Measurements from ENCODE around the gene FAM171A1. TPM values are rescaled to one million over a fixed set of nuclear protein-coding genes. Genes with fewer than 3 reads are reported as not detected.
"Not testable (repeated sequence)": the region's sequence is repeated elsewhere in the genome, so short reads cannot be mapped to it uniquely, and the experiment has no call there.

FAM171A1 gene
- polyA plus RNA-seq, 4 donors: 83.4 to 100 (median 91.7) TPM

- DNase-seq (ENCODE audit: low read depth in 4 of 4, low spot score in 2 of 4): no peak
Measured at GRCh38 chr10:15223174-15223573, 147.9 kb downstream of the FAM171A1 start.

GRCh38 chr10:15222511-15222910, 148.6 kb downstream of the FAM171A1 start:
- DNase-seq (ENCODE audit: low read depth in 4 of 4, low spot score in 2 of 4): no peak

GRCh38 chr10:15220445-15220844, 150.6 kb downstream of the FAM171A1 start:
- DNase-seq (ENCODE audit: low read depth in 4 of 4, low spot score in 2 of 4): no peak

GRCh38 chr10:15216700-15217099, 154.4 kb downstream of the FAM171A1 start:
- DNase-seq (ENCODE audit: low read depth in 4 of 4, low spot score in 2 of 4): no peak

GRCh38 chr10:15214237-15214636, 156.9 kb downstream of the FAM171A1 start:
- DNase-seq (ENCODE audit: low read depth in 4 of 4, low spot score in 2 of 4): no peak

- DNase-seq (ENCODE audit: low read depth in 4 of 4, low spot score in 2 of 4): no peak
Measured at GRCh38 chr10:15213461-15213861, 157.6 kb downstream of the FAM171A1 start.

- no peak for DNase-seq (ENCODE audit: low read depth in 4 of 4, low spot score in 2 of 4)
Measured at GRCh38 chr10:15211464-15211979, 159.6 kb downstream of the FAM171A1 start.

- no peak for DNase-seq (ENCODE audit: low read depth in 4 of 4, low spot score in 2 of 4)
Measured at GRCh38 chr10:15210521-15210920, 160.6 kb downstream of the FAM171A1 start.

GRCh38 chr10:15209827-15210509, 161.1 kb downstream of the FAM171A1 start:
- peak; percentile 31 to 66 (median 56) for DNase-seq (ENCODE audit: low read depth in 4 of 4, low spot score in 2 of 4)

- DNase-seq (ENCODE audit: low read depth in 4 of 4, low spot score in 2 of 4): no peak
Measured at GRCh38 chr10:15208221-15208620, 162.9 kb downstream of the FAM171A1 start.

- DNase-seq (ENCODE audit: low read depth in 4 of 4, low spot score in 2 of 4): not testable (repeated sequence)
Measured at GRCh38 chr10:15207410-15207809, 163.7 kb downstream of the FAM171A1 start.

GRCh38 chr10:15202639-15203038, 168.4 kb downstream of the FAM171A1 start:
- no peak for DNase-seq (ENCODE audit: low read depth in 4 of 4, low spot score in 2 of 4)

GRCh38 chr10:15202301-15202621, 168.8 kb downstream of the FAM171A1 start:
- not testable (repeated sequence) for DNase-seq (ENCODE audit: low read depth in 4 of 4, low spot score in 2 of 4)

GRCh38 chr10:15201589-15202300, 169.3 kb downstream of the FAM171A1 start:
- no peak for DNase-seq (ENCODE audit: low read depth in 4 of 4, low spot score in 2 of 4)

GRCh38 chr10:15200626-15201025, 170.5 kb downstream of the FAM171A1 start:
- DNase-seq (ENCODE audit: low read depth in 4 of 4, low spot score in 2 of 4): peak in 1 of 4 donors; percentile 28

- no peak for DNase-seq (ENCODE audit: low read depth in 4 of 4, low spot score in 2 of 4)
Measured at GRCh38 chr10:15197911-15198310, 173.2 kb downstream of the FAM171A1 start.

- no peak for DNase-seq (ENCODE audit: low read depth in 4 of 4, low spot score in 2 of 4)
Measured at GRCh38 chr10:15197276-15197675, 173.8 kb downstream of the FAM171A1 start.

- DNase-seq (ENCODE audit: low read depth in 4 of 4, low spot score in 2 of 4): no peak
Measured at GRCh38 chr10:15196021-15196834, 174.9 kb downstream of the FAM171A1 start.

GRCh38 chr10:15189133-15189885, 181.8 kb downstream of the FAM171A1 start:
- no peak for DNase-seq (ENCODE audit: low read depth in 4 of 4, low spot score in 2 of 4)

- no peak for DNase-seq (ENCODE audit: low read depth in 4 of 4, low spot score in 2 of 4)
Measured at GRCh38 chr10:15188603-15189002, 182.5 kb downstream of the FAM171A1 start.

Measured in left renal cortex interstitium (tissue), 4 donors.